Large intestine (tissue), 3 donors: Measurements from ENCODE around the gene NFKB1. TPM values are rescaled to one million over a fixed set of nuclear protein-coding genes. Genes with fewer than 3 reads are reported as not detected.
"Not testable (repeated sequence)": the region's sequence is repeated elsewhere in the genome, so short reads cannot be mapped to it uniquely, and the experiment has no call there.

Experiments
- DNase-seq, 2 donors: peaks; one replicate each; pipeline versions ENCODE4 v3.0.0 to v3.0.0-alpha.2; 2013
- H3K27ac ChIP-seq: one replicate; pipeline ENCODE4 v1.5.1; 2013; ENCODE audit warnings: low read length
- H3K27me3 ChIP-seq: 2 replicates; pipeline ENCODE4 v1.6.1; 2013; ENCODE audit warnings: low read length; ENCODE audit not compliant: control insufficient read depth, insufficient read depth
- H3K36me3 ChIP-seq: 2 replicates; pipeline ENCODE4 v1.6.1; 2013; ENCODE audit warnings: low read length; ENCODE audit not compliant: control insufficient read depth, insufficient read depth
- H3K4me1 ChIP-seq: one replicate; pipeline ENCODE4 v1.6.1; 2013; ENCODE audit warnings: low read length; ENCODE audit not compliant: control insufficient read depth, insufficient read depth
- H3K4me3 ChIP-seq: one replicate; pipeline ENCODE4 v1.5.1; 2013; ENCODE audit warnings: low read length
- H3K9me3 ChIP-seq: one replicate; pipeline ENCODE4 v1.6.1; 2013; ENCODE audit warnings: mild to moderate bottlenecking, low read depth, low read length, moderate library complexity; ENCODE audit not compliant: control insufficient read depth
- WGBS: methylation state at CpG from one replicate; pipeline ENCODE4 v1.1.5; 2013; ENCODE audit warnings: low lambda C conversion rate; ENCODE audit not compliant: insufficient coverage; 5-methylcytosine and 5-hydroxymethylcytosine counted together
- polyA plus RNA-seq: library from polyadenylated mRNA; unstranded; fragments of 120-200 nt; gene quantifications from one replicate; pipeline ENCODE4 v1.2.1, GENCODE V29; 2013

NFKB1 gene
- polyA plus RNA-seq, 1 donor: 26.3 TPM

- H3K36me3 ChIP-seq: peaks cover 63% of the 10 kb centered on the region
- no peaks in the 10 kb centered on the region for H3K9me3 ChIP-seq
- no peak for DNase-seq
- no peaks in the 10 kb centered on the region for H3K27me3 ChIP-seq
- H3K4me1 ChIP-seq: no peaks in the 10 kb centered on the region
- 100% methylated on average over 1 of the region's 2 CpGs for WGBS
- H3K4me3 ChIP-seq: no peak overlapping the region
- H3K27ac ChIP-seq: no peak overlapping the region
Measured at GRCh38 chr4:102604222-102604940, 103.2 kb downstream of the NFKB1 start.

DNA sequence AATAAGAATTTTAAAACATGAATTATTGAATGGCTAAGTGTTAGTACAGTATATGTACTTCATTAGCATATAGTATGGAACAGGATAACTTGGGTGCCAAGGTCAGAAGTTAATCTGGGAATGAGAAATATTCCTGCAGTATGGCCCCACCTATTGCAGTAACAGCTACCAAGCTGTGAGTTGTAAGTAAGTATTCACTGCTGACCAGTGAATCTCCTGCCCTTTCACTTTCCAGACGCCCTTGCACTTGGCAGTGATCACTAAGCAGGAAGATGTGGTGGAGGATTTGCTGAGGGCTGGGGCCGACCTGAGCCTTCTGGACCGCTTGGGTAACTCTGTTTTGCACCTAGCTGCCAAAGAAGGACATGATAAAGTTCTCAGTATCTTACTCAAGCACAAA, 105.1 kb downstream of the NFKB1 start:
- Histone ChIP-seq H3K36me3 (peaks cover 68% of the 10 kb centered on the region), H3K27me3 (no peaks in the 10 kb centered on the region), H3K4me1 (no peaks in the 10 kb centered on the region), H3K9me3 (no peaks in the 10 kb centered on the region), H3K4me3 (no peak overlapping the region), H3K27ac (no peak overlapping the region)
- DNase-seq: peak in 1 of 2 donors; percentile 43
- no CpG with 5 or more reads among the region's 3 CpGs for whole genome bisulfite sequencing

DNA sequence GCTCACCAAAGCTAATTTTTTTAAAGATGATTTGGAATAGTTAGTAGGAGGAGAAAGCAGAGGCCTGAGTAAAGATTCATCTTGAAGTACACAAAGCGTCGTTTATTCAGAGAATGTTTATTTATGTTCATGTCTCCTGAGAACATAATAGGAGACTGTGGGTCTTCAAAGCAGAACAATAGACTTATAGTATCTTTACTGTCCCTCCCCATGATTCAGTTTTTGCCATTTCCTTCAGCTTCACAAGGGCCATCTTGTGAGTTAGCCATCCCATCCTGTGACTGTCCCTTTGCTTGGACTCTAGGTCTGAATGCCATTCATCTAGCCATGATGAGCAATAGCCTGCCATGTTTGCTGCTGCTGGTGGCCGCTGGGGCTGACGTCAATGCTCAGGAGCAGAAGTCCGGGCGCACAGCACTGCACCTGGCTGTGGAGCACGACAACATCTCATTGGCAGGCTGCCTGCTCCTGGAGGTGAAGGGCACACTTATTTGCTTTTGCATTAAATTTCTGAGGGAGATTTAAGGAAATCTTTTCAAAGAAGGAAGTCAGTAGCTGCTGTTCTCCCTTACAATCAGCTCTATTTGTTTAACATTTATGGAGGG, 105.8 kb downstream of the NFKB1 start:
- Histone ChIP-seq H3K27me3 (no peaks in the 10 kb centered on the region), H3K4me3 (no peak overlapping the region), H3K36me3 (peaks cover 68% of the 10 kb centered on the region), H3K4me1 (no peaks in the 10 kb centered on the region), H3K27ac (no peak overlapping the region), H3K9me3 (no peaks in the 10 kb centered on the region)
- WGBS: 100% methylated on average over 2 of the region's 7 CpGs
- DNase-seq: no peak

DNA sequence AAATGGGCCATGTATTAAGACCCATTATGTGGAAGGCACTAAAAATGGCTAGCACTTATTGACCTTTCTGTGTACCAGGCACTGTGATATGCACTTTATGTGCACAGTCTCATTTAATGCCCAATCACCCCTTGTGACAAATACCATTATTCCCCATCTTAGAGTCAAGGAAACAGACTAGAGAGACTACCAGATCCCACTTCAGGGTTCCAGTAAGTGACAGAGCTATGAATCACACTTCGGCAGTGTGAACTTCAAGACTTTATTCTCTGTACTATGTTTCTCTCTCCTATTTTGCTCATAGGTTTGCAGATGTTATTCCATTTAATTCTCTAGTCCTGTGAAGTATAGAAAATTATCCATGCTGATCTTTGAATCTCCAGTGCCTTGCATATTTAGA, 107.0 kb downstream of the NFKB1 start:
- no CpG with 5 or more reads among the region's 1 CpG for WGBS
- H3K27ac ChIP-seq: no peak overlapping the region
- no peaks in the 10 kb centered on the region for H3K4me1 ChIP-seq
- no peak overlapping the region for H3K4me3 ChIP-seq
- peaks cover 75% of the 10 kb centered on the region for H3K36me3 ChIP-seq
- no peak for DNase-seq
- no peaks in the 10 kb centered on the region for H3K9me3 ChIP-seq
- no peaks in the 10 kb centered on the region for H3K27me3 ChIP-seq

- Histone ChIP-seq H3K27me3 (no peaks in the 10 kb centered on the region), H3K4me3 (no peak overlapping the region), H3K4me1 (no peaks in the 10 kb centered on the region), H3K9me3 (no peaks in the 10 kb centered on the region), H3K27ac (no peak overlapping the region), H3K36me3 (peaks cover 86% of the 10 kb centered on the region)
- DNase-seq: no peak
Measured at GRCh38 chr4:102610007-102610406, 108.8 kb downstream of the NFKB1 start.

DNA sequence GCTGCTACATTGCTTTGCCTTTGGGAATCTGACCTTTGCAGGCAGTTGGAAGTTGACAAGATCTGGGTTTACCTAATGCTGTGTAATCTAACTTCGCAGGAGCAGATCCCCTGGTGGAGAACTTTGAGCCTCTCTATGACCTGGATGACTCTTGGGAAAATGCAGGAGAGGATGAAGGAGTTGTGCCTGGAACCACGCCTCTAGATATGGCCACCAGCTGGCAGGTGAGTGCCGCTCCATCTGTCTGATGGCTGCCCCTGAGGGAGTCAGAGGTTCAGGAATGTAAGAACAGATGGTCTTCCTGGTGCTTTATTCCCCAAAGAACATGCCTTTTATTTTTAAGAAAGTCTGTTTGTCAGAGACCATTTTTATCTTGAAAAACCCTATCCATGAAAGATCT, 109.3 kb downstream of the NFKB1 start:
- Histone ChIP-seq H3K4me1 (no peaks in the 10 kb centered on the region), H3K27me3 (no peaks in the 10 kb centered on the region), H3K36me3 (peaks cover 87% of the 10 kb centered on the region), H3K4me3 (no peak overlapping the region), H3K9me3 (no peaks in the 10 kb centered on the region), H3K27ac (no peak overlapping the region)
- no CpG with 5 or more reads among the region's 3 CpGs for WGBS
- peak in 1 of 2 donors; percentile 39 for DNase-seq

GRCh38 chr4:102612210-102612609, 111.1 kb downstream of the NFKB1 start:
- H3K27me3 ChIP-seq: no peaks in the 10 kb centered on the region
- H3K27ac ChIP-seq: no peak overlapping the region
- no peak for DNase-seq
- no peaks in the 10 kb centered on the region for H3K9me3 ChIP-seq
- H3K4me1 ChIP-seq: no peaks in the 10 kb centered on the region
- H3K36me3 ChIP-seq: peaks cover 85% of the 10 kb centered on the region
- WGBS: 100% methylated on average over 1 of the region's 2 CpGs
- no peak overlapping the region for H3K4me3 ChIP-seq

DNA sequence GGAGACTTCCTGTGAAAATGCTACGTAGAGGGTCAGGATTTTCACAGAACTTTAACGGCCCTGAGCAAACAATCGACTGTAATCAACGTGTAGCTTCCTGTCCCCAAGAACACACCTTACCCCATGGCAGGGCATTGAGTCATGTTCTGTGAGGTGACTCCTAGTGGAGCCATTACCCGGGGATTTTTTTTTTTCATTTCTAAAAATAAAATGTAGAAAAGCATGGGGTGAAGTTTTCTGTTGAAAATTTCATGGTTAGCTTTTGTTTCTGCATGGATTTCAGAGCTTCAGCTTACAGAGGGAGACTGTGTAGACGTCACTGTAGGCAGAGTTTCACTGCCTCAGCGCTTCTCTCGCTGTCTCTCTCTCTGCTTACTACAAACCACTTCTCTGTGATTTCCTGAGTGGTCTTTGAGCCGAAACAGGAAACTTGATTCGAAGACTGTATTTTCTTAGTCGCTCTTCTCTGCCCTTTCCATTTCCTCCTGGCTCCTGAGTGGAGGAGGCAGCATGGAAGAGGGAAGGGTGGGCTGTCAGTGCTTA, 111.7 kb downstream of the NFKB1 start:
- H3K4me1 ChIP-seq: no peaks in the 10 kb centered on the region
- H3K9me3 ChIP-seq: no peaks in the 10 kb centered on the region
- H3K36me3 ChIP-seq: peaks cover 80% of the 10 kb centered on the region
- DNase-seq: no peak
- H3K27me3 ChIP-seq: no peaks in the 10 kb centered on the region
- no CpG with 5 or more reads among the region's 11 CpGs for WGBS
- no peak overlapping the region for H3K27ac ChIP-seq
- no peak overlapping the region for H3K4me3 ChIP-seq

DNA sequence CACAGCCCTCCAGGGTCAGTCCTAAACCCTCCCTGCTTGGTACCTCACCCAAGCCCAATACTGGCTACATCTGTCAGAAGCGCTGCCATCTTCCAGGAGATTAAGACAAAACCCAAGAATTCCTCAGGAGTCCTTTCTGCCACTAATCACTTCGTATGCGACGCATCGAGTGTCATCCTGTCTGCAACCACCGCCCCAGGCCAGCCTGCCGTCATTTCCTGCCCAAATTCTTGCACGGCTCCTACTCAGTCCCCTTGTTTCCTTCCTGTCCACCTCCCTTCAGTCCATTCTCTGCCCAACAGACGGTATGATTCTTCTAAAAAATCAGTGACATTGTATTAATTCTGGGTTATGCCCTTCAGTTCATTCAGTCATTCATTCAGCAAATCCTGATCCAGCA, 113.6 kb downstream of the NFKB1 start:
- Histone ChIP-seq H3K27ac (no peak overlapping the region), H3K36me3 (peaks cover 62% of the 10 kb centered on the region), H3K4me1 (no peaks in the 10 kb centered on the region), H3K9me3 (no peaks in the 10 kb centered on the region), H3K27me3 (no peaks in the 10 kb centered on the region), H3K4me3 (no peak overlapping the region)
- DNase-seq: no peak
- WGBS: no CpG with 5 or more reads among the region's 9 CpGs

GRCh38 chr4:102616636-102617035, 115.5 kb downstream of the NFKB1 start:
- Histone ChIP-seq H3K36me3 (peaks cover 46% of the 10 kb centered on the region), H3K4me1 (peaks cover 4% of the 10 kb centered on the region), H3K4me3 (no peak overlapping the region), H3K27me3 (no peaks in the 10 kb centered on the region), H3K9me3 (no peaks in the 10 kb centered on the region), H3K27ac (no peak overlapping the region)
- DNase-seq: peak in 1 of 2 donors; percentile 14
- WGBS: no CpG with 5 or more reads among the region's 9 CpGs

- DNase-seq, H3K27me3 ChIP-seq, H3K27ac ChIP-seq, H3K4me3 ChIP-seq, H3K9me3 ChIP-seq, H3K4me1 ChIP-seq: not testable (repeated sequence)
- peaks cover 23% of the 10 kb centered on the region for H3K36me3 ChIP-seq
- 77% methylated on average over 5 of the region's 9 CpGs for WGBS
Measured at GRCh38 chr4:102619021-102619420, 117.9 kb downstream of the NFKB1 start.
